Measurements from ENCODE around the gene BBS9. TPM values are rescaled to one million over a fixed set of nuclear protein-coding genes. Genes with fewer than 3 reads are reported as not detected.

BBS9 gene
- total and polyA plus RNA-seq, 2 donors (not counting 3 experiments of a cell fraction or from before 2014, with no cell fraction given): 5.7 to 17.4 TPM

- dilution Hi-C loops (cut with MboI; ENCODE audit: extremely low pct_ligation_motif_present, low sequenced_read_pairs) (no loop called here), intact Hi-C loops (cut with micrococcal nuclease) (no loop called here)
- Histone ChIP-seq H3K9ac (replicated peaks; ENCODE audit: extremely low read depth, insufficient read depth, low read length) (no peak overlapping the region), H3K27me3 (ENCODE audit: control insufficient read depth in 2 of 2, insufficient read depth in 2 of 2, low read length in 2 of 2) (no peaks in the 10 kb centered on the region), H3K27ac (ENCODE audit: insufficient read depth, low read depth, low read length) (no peak overlapping the region), H3K4me3 (replicated peaks in 1 of 3; ENCODE audit: insufficient read depth in 1 of 3, low read depth in 1 of 3, low read length in 3 of 3) (no peak overlapping the region), H3K79me2 (ENCODE audit: control insufficient read depth, insufficient read depth, low read length) (no peaks in the 10 kb centered on the region), H4K20me1 (replicated peaks; ENCODE audit: control insufficient read depth, extremely low read depth, insufficient read depth, low read length) (no peaks in the 10 kb centered on the region), H2AFZ (ENCODE audit: low read depth, low read length) (no peak overlapping the region), H3K9me1 (replicated peaks; ENCODE audit: control insufficient read depth, extremely low read depth, insufficient read depth, low read length) (no peaks in the 10 kb centered on the region), H3K4me1 (ENCODE audit: control insufficient read depth, extremely low read depth, insufficient read depth, low read length) (no peaks in the 10 kb centered on the region), H3K9me3 (replicated peaks; ENCODE audit: control insufficient read depth, insufficient read depth, low read length) (no peaks in the 10 kb centered on the region), H3K4me2 (ENCODE audit: insufficient read depth, low read length) (no peak overlapping the region), H3K36me3 (ENCODE audit: control insufficient read depth in 2 of 2, extremely low read depth in 1 of 2, insufficient read depth in 2 of 2, low read length in 2 of 2) (no peaks in the 10 kb centered on the region)
- FAIRE-seq (no peak), DNase-seq (ENCODE audit: low read depth, low spot score) (no peak)
- CTCF ChIA-PET: interaction anchor here (0.6 kb wide), 1 partner anchor 10 kb away, joined by 3 read pairs; no protein-coding TSS in a partner anchor
- TF ChIP-seq FOS (IDR thresholded peaks at IDR 0.05; ENCODE audit: borderline replicate concordance, insufficient read depth, low read length) (no peak), POLR2A (IDR thresholded peaks at IDR 0.05; ENCODE audit: low read depth, low read length) (no peak), MYC (IDR thresholded peaks at IDR 0.05; ENCODE audit: low read depth, low read length) (no peak), POLR2AphosphoS5 (IDR thresholded peaks at IDR 0.05; ENCODE audit: insufficient read depth, low read depth, low read length) (no peak), JUN (IDR thresholded peaks at IDR 0.05; ENCODE audit: borderline replicate concordance, insufficient read depth, insufficient read length, low read depth) (no peak), GATA2 (IDR thresholded peaks at IDR 0.05; ENCODE audit: insufficient read depth, insufficient read length, low read depth, low read length) (no peak), CTCF (IDR thresholded peaks at IDR 0.05; ENCODE audit: extremely low read depth in 1 of 2, insufficient read depth in 1 of 2, low read depth in 1 of 2, low read length in 2 of 2) (no peak), EZH2 (IDR thresholded peaks at IDR 0.05; ENCODE audit: borderline replicate concordance, low read depth, low read length, severe bottlenecking) (no peak)
- TF ChIP-seq, protein P1, sequence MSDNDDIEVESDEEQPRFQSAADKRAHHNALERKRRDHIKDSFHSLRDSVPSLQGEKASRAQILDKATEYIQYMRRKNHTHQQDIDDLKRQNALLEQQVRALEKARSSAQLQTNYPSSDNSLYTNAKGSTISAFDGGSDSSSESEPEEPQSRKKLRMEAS (IDR thresholded peaks at IDR 0.05; ENCODE audit: insufficient read depth, insufficient read length): no peak
- BruUV-seq (replicated peaks): no TSS peak
- POLR2A ChIA-PET: no interaction called here
Measured at GRCh38 chr7:33487998-33488682, 358.8 kb downstream of the BBS9 start.

All from endothelial cell of umbilical vein (primary cell).